Measurements from ENCODE around the gene UBR4.
A peak's percentile ranks its signal among the peaks of the same experiment; 100 is the strongest.
"Not testable (repeated sequence)": the region's sequence is repeated elsewhere in the genome, so short reads cannot be mapped to it uniquely, and the experiment has no call there.

Gene UBR4

DNA sequence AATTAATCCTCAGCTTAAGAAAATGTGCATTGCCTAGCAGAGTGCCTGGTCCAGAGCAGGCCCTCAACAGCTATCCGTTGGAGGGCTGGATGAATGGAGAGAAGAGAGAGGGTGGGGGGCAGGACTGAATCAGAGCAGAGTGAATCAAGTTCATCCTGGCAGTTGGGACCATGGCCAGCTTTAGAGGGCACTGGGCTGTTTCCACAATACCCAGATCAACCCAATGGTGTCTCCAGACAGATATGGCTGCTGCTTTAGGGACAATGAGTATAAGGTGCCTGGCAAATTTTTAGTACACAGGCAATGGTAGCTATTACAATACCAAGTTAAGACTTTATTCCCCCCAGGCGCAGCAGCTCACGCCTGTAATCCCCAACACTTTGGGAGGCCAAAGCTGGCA is 24.2 kb upstream of the UBR4 start:
- no peak for TF ChIP-seq EZH2 (IDR thresholded peaks at IDR 0.05; ENCODE audit: borderline replicate concordance, low read depth, low read length, severe bottlenecking)
- TF ChIP-seq, protein P1, sequence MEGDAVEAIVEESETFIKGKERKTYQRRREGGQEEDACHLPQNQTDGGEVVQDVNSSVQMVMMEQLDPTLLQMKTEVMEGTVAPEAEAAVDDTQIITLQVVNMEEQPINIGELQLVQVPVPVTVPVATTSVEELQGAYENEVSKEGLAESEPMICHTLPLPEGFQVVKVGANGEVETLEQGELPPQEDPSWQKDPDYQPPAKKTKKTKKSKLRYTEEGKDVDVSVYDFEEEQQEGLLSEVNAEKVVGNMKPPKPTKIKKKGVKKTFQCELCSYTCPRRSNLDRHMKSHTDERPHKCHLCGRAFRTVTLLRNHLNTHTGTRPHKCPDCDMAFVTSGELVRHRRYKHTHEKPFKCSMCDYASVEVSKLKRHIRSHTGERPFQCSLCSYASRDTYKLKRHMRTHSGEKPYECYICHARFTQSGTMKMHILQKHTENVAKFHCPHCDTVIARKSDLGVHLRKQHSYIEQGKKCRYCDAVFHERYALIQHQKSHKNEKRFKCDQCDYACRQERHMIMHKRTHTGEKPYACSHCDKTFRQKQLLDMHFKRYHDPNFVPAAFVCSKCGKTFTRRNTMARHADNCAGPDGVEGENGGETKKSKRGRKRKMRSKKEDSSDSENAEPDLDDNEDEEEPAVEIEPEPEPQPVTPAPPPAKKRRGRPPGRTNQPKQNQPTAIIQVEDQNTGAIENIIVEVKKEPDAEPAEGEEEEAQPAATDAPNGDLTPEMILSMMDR (IDR thresholded peaks at IDR 0.05; ENCODE audit: borderline replicate concordance, extremely low read depth, low read length, poor library complexity, severe bottlenecking) = no peak
- DNase-seq (no peak), ATAC-seq (ENCODE audit: insufficient read depth, low read depth) (no peak)
- Histone ChIP-seq H3K36me3 (ENCODE audit: insufficient read depth, low read length) (peaks cover 84% of the 10 kb centered on the region), H2AFZ (ENCODE audit: low read depth, low read length) (no peak overlapping the region), H3K27ac (ENCODE audit: low read length) (no peak overlapping the region), H3K4me1 (ENCODE audit: insufficient read depth, low read length) (no peaks in the 10 kb centered on the region), H3K4me2 (ENCODE audit: insufficient read depth, low read length) (no peak overlapping the region), H3K27me3 (ENCODE audit: insufficient read depth, low read length, poor library complexity) (no peaks in the 10 kb centered on the region), H3K9me3 (ENCODE audit: insufficient read depth, low read length, severe bottlenecking) (no peaks in the 10 kb centered on the region), H3K9ac (ENCODE audit: low read depth, low read length) (no peak overlapping the region), H4K20me1 (ENCODE audit: insufficient read depth, low read length) (peaks cover 6% of the 10 kb centered on the region; the same call in 1 of the 2 replicates), H3K79me2 (ENCODE audit: insufficient read depth, low read length) (no peaks in the 10 kb centered on the region), H3K4me3 (ENCODE audit: low read depth in 1 of 2, low read length in 2 of 2) (no peak overlapping the region)

DNA sequence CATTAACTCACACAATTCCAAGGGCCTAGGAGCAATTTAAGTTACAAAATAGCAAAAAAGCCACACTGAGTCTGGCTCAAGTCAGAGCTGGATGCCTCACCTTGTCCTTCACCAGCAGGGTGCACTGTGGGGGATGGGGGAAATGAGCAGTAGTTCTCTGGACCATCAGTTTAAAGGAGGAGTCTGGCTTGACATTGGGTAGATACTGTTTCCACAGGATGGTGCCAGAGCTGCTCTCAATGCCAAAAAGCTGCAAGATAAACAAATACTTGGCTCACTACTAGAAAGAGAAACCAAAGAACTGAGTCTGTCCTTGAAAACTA is 22.4 kb upstream of the UBR4 start:
- Histone ChIP-seq H3K4me2 (ENCODE audit: insufficient read depth, low read length) (no peak overlapping the region), H3K4me3 (ENCODE audit: low read depth in 1 of 2, low read length in 2 of 2) (no peak overlapping the region), H2AFZ (ENCODE audit: low read depth, low read length) (no peak overlapping the region), H3K9me3 (ENCODE audit: insufficient read depth, low read length, severe bottlenecking) (no peaks in the 10 kb centered on the region), H3K36me3 (ENCODE audit: insufficient read depth, low read length) (peaks cover 75% of the 10 kb centered on the region), H3K4me1 (ENCODE audit: insufficient read depth, low read length) (no peaks in the 10 kb centered on the region), H4K20me1 (ENCODE audit: insufficient read depth, low read length) (peaks cover 6% of the 10 kb centered on the region; the same call in 1 of the 2 replicates), H3K27me3 (ENCODE audit: insufficient read depth, low read length, poor library complexity) (no peaks in the 10 kb centered on the region), H3K9ac (ENCODE audit: low read depth, low read length) (no peak overlapping the region), H3K79me2 (ENCODE audit: insufficient read depth, low read length) (no peaks in the 10 kb centered on the region), H3K27ac (ENCODE audit: low read length) (no peak overlapping the region)
- no peak for ATAC-seq (ENCODE audit: insufficient read depth, low read depth)
- TF ChIP-seq, protein P1 (IDR thresholded peaks at IDR 0.05; ENCODE audit: borderline replicate concordance, extremely low read depth, low read length, poor library complexity, severe bottlenecking) = peak; percentile 24
- TF ChIP-seq EZH2 (IDR thresholded peaks at IDR 0.05; ENCODE audit: borderline replicate concordance, low read depth, low read length, severe bottlenecking) = no peak
- no peak for DNase-seq

DNA sequence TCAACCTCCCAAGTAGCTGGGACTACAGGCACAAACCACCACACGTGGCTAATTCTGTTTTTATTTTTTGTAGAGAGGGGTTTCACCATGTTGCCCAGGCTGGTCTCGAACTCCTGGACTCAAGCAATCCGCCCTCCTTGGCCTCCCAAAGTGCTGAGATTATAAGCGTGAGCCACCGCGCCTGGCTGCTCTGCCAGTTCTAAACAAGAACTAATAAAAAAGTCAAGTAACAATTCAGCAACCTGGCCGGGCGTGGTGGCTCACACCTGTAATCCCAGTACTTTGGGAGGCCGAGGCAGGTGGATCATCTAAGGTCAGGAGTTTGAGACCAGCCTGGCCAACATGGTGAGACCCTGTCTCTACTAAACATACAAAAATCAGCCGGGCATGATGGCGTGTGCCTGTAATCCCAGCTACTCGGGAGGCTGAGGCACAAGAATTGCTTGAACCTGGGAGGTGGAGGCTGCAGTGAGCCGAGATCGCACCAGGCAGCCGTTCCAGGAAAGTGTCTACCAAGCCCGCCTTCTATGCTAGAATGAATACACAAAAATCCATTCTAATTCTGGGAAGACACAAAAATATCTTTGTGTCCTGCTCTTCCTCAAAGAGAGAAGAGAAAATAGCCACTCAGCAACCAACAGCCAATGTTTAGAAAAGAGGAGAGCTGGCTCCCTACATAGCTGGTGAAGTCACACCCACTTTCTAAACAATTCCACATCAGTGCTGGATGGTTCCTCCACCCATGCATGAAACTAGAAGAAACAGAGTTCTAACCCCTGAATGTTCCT is 21.9 kb upstream of the UBR4 start:
- not testable (repeated sequence) for H3K27me3 ChIP-seq (ENCODE audit: insufficient read depth, low read length, poor library complexity); H3K27ac ChIP-seq (ENCODE audit: low read length); H3K4me1 ChIP-seq (ENCODE audit: insufficient read depth, low read length); DNase-seq; H3K9me3 ChIP-seq (ENCODE audit: insufficient read depth, low read length, severe bottlenecking); H3K4me2 ChIP-seq (ENCODE audit: insufficient read depth, low read length); H2AFZ ChIP-seq (ENCODE audit: low read depth, low read length); H3K4me3 ChIP-seq (ENCODE audit: low read depth in 1 of 2, low read length in 2 of 2); H3K79me2 ChIP-seq (ENCODE audit: insufficient read depth, low read length); H4K20me1 ChIP-seq (ENCODE audit: insufficient read depth, low read length); ATAC-seq (ENCODE audit: insufficient read depth, low read depth); H3K9ac ChIP-seq (ENCODE audit: low read depth, low read length)
- peaks cover 74% of the 10 kb centered on the region for H3K36me3 ChIP-seq (ENCODE audit: insufficient read depth, low read length)

DNA sequence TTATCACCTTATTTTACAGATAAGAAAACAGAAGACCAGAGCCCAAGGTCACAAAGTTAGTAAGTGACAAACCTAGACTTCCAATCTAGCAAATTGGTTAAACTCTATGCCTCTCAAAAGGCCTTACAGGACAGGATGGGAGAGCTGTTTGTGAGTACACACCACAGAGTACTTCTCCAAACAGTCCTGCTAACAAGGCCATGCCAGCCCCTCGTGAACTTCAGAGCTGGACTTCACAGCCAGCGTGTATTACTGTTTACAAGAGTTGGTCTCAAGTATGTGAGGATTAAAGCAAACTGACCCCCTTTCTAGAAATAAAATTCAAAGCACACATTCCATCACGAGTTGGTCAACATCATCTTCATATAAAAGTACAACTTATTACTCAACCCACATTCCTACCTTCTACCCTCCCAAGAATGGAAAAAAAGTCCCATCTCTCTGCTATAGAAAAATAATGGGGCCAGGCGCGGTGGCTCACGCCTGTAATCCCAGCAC is 19.8 kb upstream of the UBR4 start:
- H3K36me3 ChIP-seq (ENCODE audit: insufficient read depth, low read length) = peaks cover 86% of the 10 kb centered on the region
- ATAC-seq (ENCODE audit: insufficient read depth, low read depth) (no peak), DNase-seq (no peak)
- H2AFZ ChIP-seq (ENCODE audit: low read depth, low read length) = no peak overlapping the region
- H3K4me3 ChIP-seq (ENCODE audit: low read depth in 1 of 2, low read length in 2 of 2) = no peak overlapping the region
- peaks cover 10% of the 10 kb centered on the region; the same call in 1 of the 2 replicates for H4K20me1 ChIP-seq (ENCODE audit: insufficient read depth, low read length)
- H3K27ac ChIP-seq (ENCODE audit: low read length) = no peak overlapping the region
- no peak overlapping the region for H3K9ac ChIP-seq (ENCODE audit: low read depth, low read length)
- H3K4me2 ChIP-seq (ENCODE audit: insufficient read depth, low read length) = no peak overlapping the region
- no peaks in the 10 kb centered on the region for H3K4me1 ChIP-seq (ENCODE audit: insufficient read depth, low read length)
- H3K9me3 ChIP-seq (ENCODE audit: insufficient read depth, low read length, severe bottlenecking) = no peaks in the 10 kb centered on the region
- no peaks in the 10 kb centered on the region for H3K27me3 ChIP-seq (ENCODE audit: insufficient read depth, low read length, poor library complexity)
- TF ChIP-seq EZH2 (IDR thresholded peaks at IDR 0.05; ENCODE audit: borderline replicate concordance, low read depth, low read length, severe bottlenecking) = no peak
- TF ChIP-seq, protein P1 (IDR thresholded peaks at IDR 0.05; ENCODE audit: borderline replicate concordance, extremely low read depth, low read length, poor library complexity, severe bottlenecking) = no peak
- peaks cover 4% of the 10 kb centered on the region; the same call in 1 of the 2 replicates for H3K79me2 ChIP-seq (ENCODE audit: insufficient read depth, low read length)
